Spleen (tissue), 11 donors: Measurements from ENCODE around the gene PLA2G4E. TPM values are rescaled to one million over a fixed set of nuclear protein-coding genes. Genes with fewer than 3 reads are reported as not detected.

Source experiments
- DNase-seq: peaks from one replicate; pipeline ENCODE4 v3.0.0-alpha.2; 2020
- H3K27ac ChIP-seq, 8 donors: fragments of 200-600 bp; sonication (generic) in 7 of 8; 1 replicate in 4 of 8; 2 replicates in 4 of 8; pipeline versions ENCODE4 v1.5.0 to v1.8.0; 2016 to 2021; ENCODE audit warnings: inconsistent platforms in 4 of 8, mild to moderate bottlenecking in 4 of 8, moderate library complexity in 1 of 8
- H3K27me3 ChIP-seq, 7 donors: fragments of 200-600 bp; sonication (generic) in 6 of 7; replicated peaks in 1 of 7; 1 replicate in 4 of 7; 2 replicates in 3 of 7; pipeline versions ENCODE4 v1.5.0 to v1.8.0; 2016 to 2021; ENCODE audit warnings: inconsistent platforms in 3 of 7, mild to moderate bottlenecking in 1 of 7
- H3K36me3 ChIP-seq, 6 donors: fragments of 200-600 bp; sonication (generic) in 5 of 6; 1 replicate in 4 of 6; 2 replicates in 2 of 6; pipeline versions ENCODE4 v1.5.0 to v1.8.0; 2016 to 2021; ENCODE audit warnings: inconsistent platforms in 2 of 6
- H3K4me1 ChIP-seq, 6 donors: fragments of 200-600 bp; sonication (generic) in 5 of 6; 1 replicate in 3 of 6; 2 replicates in 3 of 6; pipeline versions ENCODE4 v1.5.0 to v1.8.0; 2016 to 2021; ENCODE audit warnings: inconsistent platforms in 3 of 6
- H3K4me3 ChIP-seq, 8 donors: fragments of 200-600 bp; sonication (generic) in 7 of 8; 1 replicate in 4 of 8; 2 replicates in 4 of 8; pipeline versions ENCODE4 v1.5.0 to v1.8.0; 2016 to 2021; ENCODE audit warnings: inconsistent platforms in 4 of 8, mild to moderate bottlenecking in 4 of 8, moderate library complexity in 2 of 8
- H3K9me3 ChIP-seq, 8 donors: fragments of 200-600 bp; sonication (generic) in 7 of 8; 1 replicate in 4 of 8; 2 replicates in 4 of 8; pipeline versions ENCODE4 v1.5.0 to v1.8.0; 2016 to 2021; ENCODE audit warnings: inconsistent platforms in 4 of 8
- CTCF ChIP-seq, 11 experiments: fragments of 200-600 bp in 7 of 11; fragments of 450-650 bp in 4 of 11; sonication (generic) in 4 of 11; IDR thresholded peaks in 8 of 11; conservative IDR thresholded peaks in 3 of 11; 1 replicate in 7 of 11; 2 replicates in 4 of 11; pipeline versions ENCODE4 v1.4.0 to v1.8.0; 2016 to 2021; ENCODE audit warnings: antibody characterized with exemption in 11 of 11, inconsistent platforms in 4 of 11, mild to moderate bottlenecking in 1 of 11
- POLR2A ChIP-seq, 3 donors: fragments of 450-650 bp; IDR thresholded peaks; one replicate each; pipeline ENCODE4 v1.5.1; 2017; ENCODE audit warnings: antibody characterized with exemption in 3 of 3, mild to moderate bottlenecking in 1 of 3
- POLR2AphosphoS5 ChIP-seq, 3 donors: sonication (generic); formaldehyde crosslinking; IDR thresholded peaks; one replicate each; pipeline ENCODE4 v1.5.1; 2017; ENCODE audit warnings: antibody characterized with exemption in 3 of 3
- WGBS, 5 donors: extraction: QIAGEN DNeasy Blood & Tissue Kit in 3 of 5; methylation state at CpG; one replicate each; pipeline versions ENCODE4 v1.1.5 to v1.1.7; 2013 to 2018; 5-methylcytosine and 5-hydroxymethylcytosine counted together
- intact Hi-C: fragments of 100-400 bp; cut with DNase I; formaldehyde crosslinking; loops from one replicate; pipeline ENCODE4 v1.15.0; 2023; ENCODE audit warnings: low total_unique reads
- polyA plus RNA-seq, 3 donors: library from polyadenylated mRNA; stranded (reverse); fragments of 200-250 nt; gene quantifications; one replicate each; pipeline ENCODE4 v1.2.1, GENCODE V29; 2013
- total RNA-seq, 7 donors: library from RNA; depleted of rRNA in 3 of 7; stranded (reverse); fragments of >200 nt in 3 of 7; fragmentation: NEBNext Ultra II Directional in 4 of 7; extraction: Animal tissue kit (Norgen Biotek cat#: 25700) in 4 of 7; gene quantifications; one replicate each; pipeline versions ENCODE4 v1.1.0 to v1.2.1, GENCODE V29; 2016 to 2021
- donor health status: healthy with polysubstance abuse.
- donor health status: DM: no; HTN: no; CAD: no; lungs with moderate emphysema.
- donor health status: DM: no; HTN: no; CAD: no.
- donor health status: Bipolar disorder and iron deficiency.
- donor health status: healthy.
- donor health status: DM: no; HTN: no; CAD: no.
- donor health status: DM: yes; HTN: yes; CAD: no.

PLA2G4E gene
- total and polyA plus RNA-seq, 10 donors: not detected

- no peak for TF ChIP-seq POLR2A (IDR thresholded peaks at IDR 0.05)
- TF ChIP-seq CTCF (IDR thresholded peaks at IDR 0.05 in 8 of 11, conservative IDR thresholded peaks at IDR 0.05 in 3 of 11): no peak
- TF ChIP-seq POLR2AphosphoS5 (IDR thresholded peaks at IDR 0.05): no peak
- intact Hi-C loops: no loop called here
- no peaks in the 10 kb centered on the region for H3K36me3 ChIP-seq
- H3K9me3 ChIP-seq: no peaks in the 10 kb centered on the region
- WGBS, 5 donors: 67 to 75% (median 73%) methylated on average over 7 of the region's 7 CpGs
- no peaks in the 10 kb centered on the region for H3K27me3 ChIP-seq
- no peak for DNase-seq
- H3K4me3 ChIP-seq: no peak overlapping the region
- H3K4me1 ChIP-seq: no peaks in the 10 kb centered on the region
- H3K27ac ChIP-seq: no peak overlapping the region
Observed at GRCh38 chr15:41983221-41983620, 37.6 kb downstream of the PLA2G4E start.

- no peaks in the 10 kb centered on the region for H3K27me3 ChIP-seq
Observed at GRCh38 chr15:41982133-41982930, 38.5 kb downstream of the PLA2G4E start.

GRCh38 chr15:41981371-41982132 lies 39.3 kb downstream of the PLA2G4E start:
- no peaks in the 10 kb centered on the region for H3K9me3 ChIP-seq
- TF ChIP-seq POLR2A (IDR thresholded peaks at IDR 0.05) (no peak), CTCF (IDR thresholded peaks at IDR 0.05 in 8 of 11, conservative IDR thresholded peaks at IDR 0.05 in 3 of 11) (no peak), POLR2AphosphoS5 (IDR thresholded peaks at IDR 0.05) (no peak)
- no peak overlapping the region for H3K4me3 ChIP-seq
- intact Hi-C loops: no loop called here
- no peak for DNase-seq
- no peaks in the 10 kb centered on the region for H3K36me3 ChIP-seq
- peaks cover 0 to 4% (median 0%) of the 10 kb centered on the region in 7 donors for H3K27me3 ChIP-seq
- 89 to 93% (median 92%) methylated on average over 10 of the region's 10 CpGs for WGBS, 5 donors
- H3K4me1 ChIP-seq: no peaks in the 10 kb centered on the region
- H3K27ac ChIP-seq: no peak overlapping the region

More at GRCh38 chr15:41982133-41982930, 38.5 kb downstream of the PLA2G4E start:
- intact Hi-C loops: no loop called here
- 82 to 87% (median 86%) methylated on average over 10 of the region's 10 CpGs for WGBS, 5 donors
- peak; percentile 46 for DNase-seq
- Histone ChIP-seq H3K27ac (no peak overlapping the region), H3K9me3 (no peaks in the 10 kb centered on the region), H3K36me3 (no peaks in the 10 kb centered on the region), H3K4me1 (no peaks in the 10 kb centered on the region), H3K4me3 (no peak overlapping the region)
- no peak for TF ChIP-seq CTCF (IDR thresholded peaks at IDR 0.05 in 8 of 11, conservative IDR thresholded peaks at IDR 0.05 in 3 of 11)
- no peak for TF ChIP-seq POLR2AphosphoS5 (IDR thresholded peaks at IDR 0.05)
- TF ChIP-seq POLR2A (IDR thresholded peaks at IDR 0.05): no peak
